Measurements from ENCODE around the gene MRPS31.

Gene MRPS31
- 6.8 to 16.2 (median 11.8) reads per million in 17 experiments for total RNA-seq

DNA sequence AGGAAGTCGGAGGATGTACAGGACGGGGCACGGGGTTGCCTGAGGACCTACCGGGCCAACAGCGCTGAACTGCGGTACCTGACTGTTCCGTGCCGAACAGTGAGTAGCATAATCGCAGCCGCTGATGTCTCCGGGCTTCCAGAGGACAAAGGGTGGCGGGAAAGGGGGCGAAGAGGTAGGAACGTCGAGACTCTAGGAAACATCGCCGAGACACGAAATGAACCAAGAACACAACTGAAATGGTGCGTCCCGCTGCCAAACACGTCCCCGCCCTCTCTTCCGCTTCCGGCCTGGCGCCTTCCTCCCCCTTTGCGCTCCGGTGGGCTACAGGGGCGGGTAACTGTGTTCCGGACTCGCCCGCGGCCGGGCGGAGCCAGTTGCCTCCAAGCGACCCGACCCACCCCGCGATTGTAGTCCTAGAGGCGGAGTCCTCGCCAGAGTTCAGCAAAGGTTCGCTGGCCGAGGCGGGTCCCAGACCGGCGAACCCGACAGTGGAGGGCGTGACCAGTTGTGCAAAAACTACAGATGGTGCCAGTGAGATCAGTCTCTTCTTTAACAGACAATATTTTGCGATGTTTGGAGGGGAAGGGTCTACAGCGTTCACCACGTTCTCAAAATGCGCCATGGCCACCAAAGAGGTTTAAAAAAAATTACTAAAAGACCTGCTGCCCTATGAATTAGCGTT lies at the start of gene MRPS31:
TSS of gene MRPS31 (minus strand) at position 257 of the 685 bp plus-strand sequence. CDS start at position 203, 54 bp downstream.
- peak; percentile 97 to 98 (median 98) for DNase-seq

DNA sequence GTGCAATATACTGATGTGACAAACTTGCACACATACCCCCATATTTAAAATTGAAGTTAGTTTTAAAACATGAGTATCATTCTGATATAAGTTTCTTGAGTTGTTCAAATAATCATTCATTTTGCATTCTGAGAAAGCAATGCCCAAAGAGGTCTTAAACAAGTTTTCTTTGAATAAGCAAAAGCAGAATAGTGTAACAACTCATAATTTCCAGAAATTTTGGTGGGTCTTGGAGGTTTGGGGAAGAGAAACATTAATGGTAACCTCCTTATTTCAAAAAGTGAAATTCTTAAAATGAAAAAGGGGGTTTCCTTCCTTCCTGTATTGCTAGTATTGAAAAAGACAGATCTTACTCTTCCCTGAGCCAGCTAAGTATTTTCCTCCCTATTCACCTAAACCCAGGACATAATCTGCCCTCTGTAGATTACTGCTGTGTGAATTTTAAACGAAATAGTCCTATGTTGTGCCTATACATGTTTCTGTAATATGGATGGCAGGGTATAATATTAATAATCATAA lies 48.9 kb upstream of the MRPS31 start:
- DNase-seq: no peak

DNA sequence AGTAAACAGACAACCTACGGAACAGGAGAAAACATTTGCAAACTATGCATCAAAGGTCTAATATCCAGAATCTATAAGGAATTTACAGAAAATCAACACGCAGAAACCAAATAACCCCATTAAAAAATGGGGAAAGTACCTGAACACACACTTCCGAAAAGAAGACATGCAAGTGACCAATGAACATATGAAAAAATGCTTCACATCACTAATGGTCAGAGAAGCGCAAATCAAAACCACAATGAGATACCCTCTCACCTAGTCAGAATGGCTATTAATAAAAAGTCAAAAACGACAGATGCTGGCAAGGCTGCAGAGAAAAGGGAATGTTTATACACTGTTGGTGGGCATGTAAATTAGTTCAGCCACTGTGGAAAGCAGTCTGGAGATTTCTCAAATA lies 47.9 kb upstream of the MRPS31 start:
- no peak for DNase-seq

DNA sequence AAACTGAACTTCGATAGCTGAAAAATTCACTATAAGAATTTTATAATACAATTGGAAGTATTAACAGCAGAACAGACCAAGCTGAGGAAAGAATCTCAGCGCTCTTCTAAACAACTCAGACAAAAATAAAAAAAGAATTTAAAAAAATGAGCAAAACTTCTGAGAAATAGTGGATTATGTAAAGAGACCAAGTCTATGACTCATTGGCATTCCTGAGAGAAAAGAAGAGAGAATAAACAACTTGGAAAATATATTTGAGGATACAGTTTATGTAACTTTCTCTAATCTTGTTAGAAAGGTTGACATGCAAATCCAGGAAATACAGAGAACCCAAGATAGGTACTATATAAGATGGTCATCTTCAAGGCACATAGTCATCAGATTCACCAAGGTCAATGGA lies 43.8 kb upstream of the MRPS31 start:
- no peak for DNase-seq

DNA sequence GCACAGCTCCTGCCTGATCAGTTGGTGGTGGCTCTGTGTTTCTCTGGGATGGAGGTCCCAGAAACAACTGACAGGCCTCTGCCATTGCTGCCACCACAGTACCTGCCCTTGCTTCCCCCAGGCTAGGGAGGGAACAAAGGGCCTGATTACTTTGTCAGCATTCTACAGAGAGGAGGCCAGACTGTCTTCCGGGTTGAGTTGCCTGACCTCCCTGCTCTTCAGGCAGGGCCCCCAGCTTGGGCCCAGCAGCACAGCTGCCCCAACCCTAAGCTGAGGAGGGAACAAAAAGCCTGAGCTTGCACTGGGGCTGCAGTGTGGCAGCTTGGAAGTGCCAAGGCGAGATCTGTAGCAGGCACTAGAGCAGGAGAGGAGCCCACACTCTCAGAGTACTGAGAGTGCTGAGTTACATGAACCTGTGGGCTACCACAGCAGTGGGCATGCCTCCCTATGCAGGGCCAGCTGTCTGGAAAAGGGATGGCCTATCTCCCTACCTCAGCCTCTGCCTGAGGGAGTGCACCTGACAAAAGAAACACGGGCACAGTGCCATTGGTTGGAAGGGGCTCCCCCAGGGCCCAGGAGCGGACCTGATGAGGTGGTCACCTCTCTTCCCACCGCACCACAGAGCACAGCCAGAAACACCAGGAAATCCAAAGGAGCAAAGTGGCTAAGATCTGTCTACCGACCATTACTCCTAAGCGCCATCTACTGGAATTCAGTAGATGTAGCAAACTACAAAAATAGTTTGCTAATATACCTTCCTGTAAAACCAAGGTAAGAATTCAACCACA lies 42.9 kb upstream of the MRPS31 start:
- peak; percentile 8 to 77 (median 50) for DNase-seq

DNA sequence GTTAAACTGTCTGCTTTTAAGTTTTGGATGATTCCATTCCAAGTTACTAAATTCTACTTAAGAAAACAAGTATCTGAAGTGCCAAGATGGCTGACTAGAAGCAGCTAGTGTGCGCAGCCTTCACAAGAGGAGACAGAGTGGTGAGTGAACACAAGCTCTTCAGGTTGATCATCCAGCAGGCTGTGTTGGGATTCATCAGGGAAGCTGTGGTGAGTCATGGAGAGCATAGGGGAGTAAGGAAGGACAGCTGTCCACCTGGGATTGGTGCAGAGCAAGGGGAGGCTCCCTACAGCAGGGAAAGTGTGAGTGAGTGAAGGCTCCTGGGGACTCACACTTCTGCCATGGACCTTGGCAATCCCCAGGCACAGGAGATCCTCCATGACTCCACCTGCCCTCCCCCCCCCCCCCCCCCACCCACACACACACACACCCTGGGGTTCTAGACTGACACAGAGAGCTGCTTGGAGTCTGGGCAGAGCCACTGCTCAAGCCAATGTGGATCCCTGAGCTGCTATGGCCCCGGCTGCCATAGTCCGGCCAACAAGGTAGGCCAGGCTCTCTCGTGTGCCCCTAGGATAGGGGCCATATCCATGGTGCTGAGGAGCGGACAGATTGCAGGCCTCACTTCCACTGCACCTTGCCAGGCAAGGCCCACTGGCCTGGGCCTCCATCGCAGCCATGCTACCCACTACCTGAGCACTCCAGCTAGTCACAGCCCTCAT lies 41.9 kb upstream of the MRPS31 start:
- no peak for DNase-seq

DNA sequence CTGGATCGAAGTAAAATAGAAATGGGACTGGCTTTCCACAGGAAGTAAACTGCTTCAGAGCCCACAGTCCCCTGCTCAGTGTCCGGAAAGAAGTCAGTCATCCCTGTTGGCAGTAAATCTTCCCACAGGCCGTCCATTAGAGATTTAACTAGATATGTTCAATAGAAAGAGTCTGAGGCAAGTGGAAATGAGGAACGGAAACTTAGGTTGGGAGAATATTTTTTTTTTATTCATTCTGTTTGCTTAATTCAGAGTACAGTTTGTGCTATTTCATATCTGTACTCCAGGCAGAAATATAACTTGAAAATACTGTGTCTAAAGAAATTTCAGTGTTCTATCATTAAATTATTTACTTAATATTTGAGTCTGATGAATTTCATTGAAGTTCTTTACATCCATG lies 41.1 kb upstream of the MRPS31 start:
- peak; percentile 25 to 49 (median 36) for DNase-seq

DNA sequence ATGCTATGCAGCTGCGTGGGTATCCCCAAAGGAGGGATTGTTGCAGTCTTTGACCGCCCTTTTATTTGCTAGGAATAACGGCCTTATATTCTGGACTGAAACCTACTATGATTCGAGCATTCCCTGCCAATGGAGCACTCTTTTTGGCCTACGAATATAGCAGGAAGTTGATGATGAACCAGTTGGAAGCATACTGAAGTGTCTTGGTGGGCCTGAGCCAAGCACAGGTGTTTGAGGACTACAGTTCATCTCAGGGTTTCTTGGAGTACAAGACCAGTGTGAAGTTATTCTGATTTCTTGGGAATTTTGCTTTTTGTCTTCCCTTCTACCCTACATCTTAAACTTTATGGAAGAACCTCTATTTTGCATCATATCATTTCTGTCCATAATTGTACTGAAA lies 38.5 kb upstream of the MRPS31 start:
- DNase-seq: no peak

DNA sequence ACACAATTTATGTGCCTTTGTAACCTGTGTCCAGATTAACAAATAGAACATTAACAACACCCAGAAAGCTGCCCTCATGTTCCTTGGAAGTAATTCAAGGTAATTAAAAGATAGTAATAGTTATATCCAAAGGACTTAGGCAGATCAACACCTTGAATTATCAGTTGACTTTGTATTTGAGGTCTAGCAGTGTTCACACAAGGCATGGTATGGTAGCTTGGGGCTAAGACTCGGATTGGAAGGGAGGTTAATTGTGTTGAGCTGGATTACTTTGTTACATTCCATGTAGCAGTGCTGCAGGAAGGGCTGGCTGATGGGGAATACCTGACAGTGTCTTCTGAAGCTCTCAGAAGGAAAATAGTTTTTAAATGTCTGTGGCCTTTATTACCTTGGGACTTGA lies 35.3 kb upstream of the MRPS31 start:
- DNase-seq: no peak

DNA sequence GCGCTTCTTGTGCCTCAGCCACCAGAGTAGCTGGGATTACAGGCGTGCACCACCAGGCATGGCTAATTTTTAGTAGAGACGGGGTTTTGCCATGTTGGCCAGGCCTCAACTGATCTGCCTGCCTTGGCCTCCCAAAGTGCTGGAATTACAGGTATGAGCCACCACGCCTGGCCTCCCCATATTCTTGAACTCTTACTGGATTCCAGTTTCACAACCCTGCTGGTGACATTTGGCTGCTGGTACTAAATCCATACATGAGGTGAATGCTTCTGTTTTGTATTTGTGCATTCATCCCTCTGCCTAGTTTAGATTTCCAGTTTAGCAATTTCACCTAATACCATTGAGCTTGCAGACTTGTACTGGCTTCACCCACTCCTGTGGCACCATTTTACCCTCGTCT lies 32.3 kb upstream of the MRPS31 start:
- no peak for DNase-seq

DNA sequence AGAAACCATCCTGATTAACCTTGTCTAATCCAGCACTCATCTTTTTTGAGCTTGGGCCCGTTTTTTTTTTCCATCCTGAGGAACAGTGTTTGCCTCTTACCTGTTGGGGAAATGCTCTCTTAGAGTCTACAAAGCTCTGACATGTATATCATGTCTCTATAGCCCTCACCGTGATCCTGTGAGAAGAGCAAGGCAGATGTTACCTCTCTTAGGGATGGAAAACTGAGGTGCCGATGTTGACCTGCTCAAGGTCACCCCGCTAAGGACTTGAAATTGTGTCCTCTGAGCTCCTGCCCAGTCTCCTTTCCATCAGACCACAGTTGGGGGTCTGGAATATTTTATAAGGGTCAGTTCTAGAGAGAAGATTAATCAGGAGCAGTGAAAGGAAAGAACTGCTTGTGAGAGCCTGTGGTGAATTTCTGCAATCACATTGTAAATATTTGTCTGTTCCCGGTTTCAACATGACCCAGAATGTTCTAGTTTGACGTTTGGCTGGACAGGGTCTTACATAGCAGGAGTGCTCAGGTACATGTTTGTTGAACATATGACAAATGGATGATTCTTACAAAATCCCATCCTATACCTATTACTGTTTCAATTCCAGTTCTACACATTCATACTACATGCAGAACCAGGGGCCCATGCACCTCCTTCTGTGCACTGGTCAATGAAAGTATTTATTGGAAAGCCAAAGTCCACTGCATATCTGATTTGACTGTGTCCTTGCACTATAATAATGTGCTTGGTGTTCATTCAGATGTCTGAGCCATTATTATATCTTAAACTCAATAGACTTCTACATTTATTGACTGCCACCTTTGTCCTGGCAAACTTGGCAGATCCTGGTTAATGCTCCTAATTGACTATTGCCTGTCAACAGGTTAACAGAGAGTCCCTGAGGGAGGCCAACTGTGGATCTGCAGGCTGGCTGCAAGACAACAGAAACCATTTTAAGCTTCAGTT lies 30.5 kb upstream of the MRPS31 start:
- no peak for DNase-seq

DNA sequence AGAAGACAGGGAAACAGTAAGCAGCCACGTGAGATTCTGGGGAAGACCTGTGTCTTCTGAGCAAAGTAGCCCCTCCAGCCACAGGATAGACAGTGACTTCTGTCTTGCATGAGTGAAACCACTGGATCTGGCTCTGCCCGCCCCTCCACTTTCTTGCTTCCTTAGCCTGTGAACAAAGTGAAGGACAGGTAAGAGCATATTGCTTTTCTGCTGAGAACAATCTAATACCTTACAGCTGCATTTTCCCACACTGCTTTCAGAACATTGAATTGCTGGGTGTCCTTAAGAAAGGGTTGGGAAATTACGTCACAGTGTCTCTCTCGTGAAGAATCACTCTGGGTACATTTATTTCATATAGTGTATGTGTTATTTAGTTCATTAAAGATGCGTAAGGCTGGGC lies 29.6 kb upstream of the MRPS31 start:
- no peak for DNase-seq

DNA sequence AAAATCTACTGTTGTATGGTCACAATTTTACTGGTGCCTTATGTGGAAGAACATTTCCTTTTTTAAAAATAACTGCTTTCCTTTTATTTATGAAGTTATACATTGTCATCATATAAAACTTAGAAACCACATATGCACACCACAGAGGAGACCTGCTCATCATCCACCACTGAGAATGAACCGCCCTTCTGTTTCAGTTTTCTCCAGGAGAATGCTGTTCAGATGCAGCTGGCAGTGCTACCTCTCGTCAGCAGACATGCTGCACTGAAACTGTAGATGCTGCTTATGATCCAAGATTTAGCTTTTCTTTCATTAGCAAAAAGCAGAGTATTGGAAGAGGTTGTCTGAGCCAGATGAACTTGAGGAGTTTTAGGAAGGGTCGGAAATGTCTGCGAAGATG lies 28.5 kb upstream of the MRPS31 start:
- no peak for DNase-seq

DNA sequence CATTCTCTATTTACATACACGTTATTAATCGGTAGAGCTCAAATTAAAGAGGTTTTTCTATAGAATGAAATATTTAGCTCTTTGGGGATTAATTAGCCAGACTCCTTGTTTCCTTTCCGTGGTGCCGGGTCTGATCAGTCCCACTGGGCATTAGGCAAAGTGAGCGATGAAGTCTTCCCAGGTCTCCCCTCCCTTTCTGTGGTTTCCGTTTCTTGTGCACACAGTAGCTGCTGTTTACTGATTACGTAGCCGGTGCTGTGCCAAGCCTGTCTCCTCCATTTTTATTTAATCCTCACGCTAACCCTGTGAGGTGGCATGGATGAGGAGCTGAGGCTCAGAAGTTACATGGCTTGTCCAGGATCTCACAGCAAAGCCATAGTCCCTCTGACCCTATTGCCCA lies 27.4 kb upstream of the MRPS31 start:
- peak in 1 of 4 experiments; percentile 12 for DNase-seq

DNA sequence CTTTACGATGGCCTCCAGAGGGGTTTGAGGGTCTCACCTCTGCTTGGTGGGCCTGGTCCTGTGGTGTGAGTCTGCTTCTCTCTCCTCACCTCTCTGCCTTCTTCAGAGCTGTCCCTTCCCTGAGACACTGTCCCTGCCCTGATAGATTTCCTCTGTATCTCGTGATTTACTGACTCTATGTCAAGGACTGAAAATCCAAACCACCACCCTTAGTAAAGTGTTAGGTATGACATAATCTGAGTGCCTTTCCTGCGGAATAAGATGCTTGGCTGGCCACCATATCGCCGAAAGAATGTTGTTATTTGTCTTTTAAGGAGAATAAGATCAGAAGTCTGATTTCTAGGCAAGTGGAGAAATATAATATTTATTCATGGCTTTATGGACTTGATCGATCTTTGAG lies 25.7 kb upstream of the MRPS31 start:
- no peak for DNase-seq

DNA sequence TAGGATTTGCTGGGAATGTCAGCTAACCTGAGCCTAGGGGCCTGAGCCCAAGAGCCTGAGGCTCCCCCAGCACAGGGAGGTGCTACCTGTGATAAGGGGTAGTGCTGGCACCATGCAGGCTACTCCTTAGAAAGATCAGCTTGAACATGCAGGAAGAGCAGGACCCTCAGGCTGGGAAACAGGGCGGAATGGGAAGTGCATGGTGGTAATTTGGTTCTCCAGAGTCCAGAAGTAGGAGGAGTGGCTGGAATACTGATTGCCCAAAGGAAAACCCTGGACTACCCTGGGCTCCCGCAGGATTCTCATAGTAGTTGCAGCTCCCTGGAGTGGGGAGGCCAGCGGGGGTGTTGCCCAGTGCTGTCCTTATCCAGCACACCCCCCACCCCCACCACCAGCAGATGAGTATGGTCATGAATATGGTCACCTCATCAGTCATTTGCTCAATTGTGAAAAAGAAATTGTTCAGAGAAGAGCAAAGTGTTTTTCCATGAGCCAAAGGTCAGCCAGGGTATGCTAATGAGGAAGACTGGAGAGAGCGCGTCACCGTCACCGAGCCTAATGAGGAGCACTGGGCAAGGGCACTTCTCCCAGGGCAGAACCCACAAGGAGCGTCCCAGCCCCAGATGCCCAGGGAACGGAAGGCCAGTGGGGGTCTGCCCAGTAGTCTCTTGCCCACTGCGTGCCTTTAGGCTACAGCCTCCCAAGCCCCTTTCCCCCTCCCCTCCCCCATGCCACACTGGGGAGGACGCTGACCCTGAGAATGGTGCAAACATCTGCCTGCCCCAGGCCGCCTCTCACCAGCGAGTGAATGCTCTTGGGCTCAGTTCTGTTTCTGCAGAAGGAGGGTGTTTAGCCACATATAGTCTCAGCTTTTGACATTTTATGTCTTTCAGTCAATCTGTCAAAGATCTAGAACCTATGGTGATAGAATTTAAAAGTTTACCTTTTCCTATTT lies 23.7 kb upstream of the MRPS31 start:
- DNase-seq: no peak

DNA sequence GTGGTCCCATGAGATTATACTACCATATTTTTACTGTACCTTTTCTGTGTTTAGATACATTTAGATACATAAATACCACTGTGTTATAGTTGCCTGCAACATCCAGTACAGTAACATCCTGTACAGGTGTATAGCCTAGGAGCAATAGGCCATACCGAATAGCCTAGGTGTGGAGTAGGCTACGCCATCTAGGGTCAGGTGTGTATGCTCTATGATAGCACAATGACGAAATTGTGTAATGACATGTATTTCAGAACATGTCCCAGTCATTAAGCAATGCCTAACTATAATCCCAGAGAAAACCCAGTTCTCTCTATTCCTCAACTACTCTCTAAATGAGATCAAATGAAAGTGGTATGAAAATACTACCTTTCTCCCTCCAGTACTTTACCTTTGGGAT lies 22.3 kb upstream of the MRPS31 start:
- DNase-seq: no peak

DNA sequence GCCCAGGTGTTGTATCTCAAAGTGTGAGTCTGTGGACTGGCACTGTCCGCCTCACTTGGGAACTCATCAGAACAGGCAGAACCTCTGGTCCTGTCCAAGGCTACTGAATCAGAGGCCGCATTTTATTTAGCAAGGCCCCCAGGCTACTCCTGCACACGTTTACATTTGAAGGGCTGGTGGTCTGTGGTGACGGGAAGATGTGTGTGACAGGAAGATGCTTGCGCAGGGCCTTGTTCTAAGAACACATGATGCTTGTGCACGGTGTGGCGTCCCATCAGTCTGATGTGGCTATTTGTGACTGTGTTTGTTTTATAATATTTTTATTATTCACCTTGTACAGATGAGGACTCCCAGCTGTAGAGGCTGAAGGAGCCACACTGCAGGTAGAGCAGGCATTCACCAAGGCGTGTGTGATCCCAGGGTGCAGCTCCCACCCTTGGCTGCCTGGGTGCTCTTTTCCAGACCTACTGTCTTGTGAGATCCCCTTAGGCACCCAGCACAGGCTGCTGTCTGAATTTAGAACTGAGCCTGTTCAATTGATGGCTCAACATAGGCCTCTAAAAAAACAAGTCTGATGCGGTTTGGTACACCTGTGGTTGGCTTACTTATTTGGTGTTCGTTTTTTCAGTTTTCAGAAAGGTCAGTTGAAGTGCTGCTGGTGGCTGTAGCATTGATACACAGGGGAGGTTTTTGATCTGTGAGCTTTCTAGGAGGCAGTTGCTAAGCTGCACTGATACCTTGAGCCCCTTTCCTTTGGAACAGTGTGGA lies 21.5 kb upstream of the MRPS31 start:
- DNase-seq: no peak

DNA sequence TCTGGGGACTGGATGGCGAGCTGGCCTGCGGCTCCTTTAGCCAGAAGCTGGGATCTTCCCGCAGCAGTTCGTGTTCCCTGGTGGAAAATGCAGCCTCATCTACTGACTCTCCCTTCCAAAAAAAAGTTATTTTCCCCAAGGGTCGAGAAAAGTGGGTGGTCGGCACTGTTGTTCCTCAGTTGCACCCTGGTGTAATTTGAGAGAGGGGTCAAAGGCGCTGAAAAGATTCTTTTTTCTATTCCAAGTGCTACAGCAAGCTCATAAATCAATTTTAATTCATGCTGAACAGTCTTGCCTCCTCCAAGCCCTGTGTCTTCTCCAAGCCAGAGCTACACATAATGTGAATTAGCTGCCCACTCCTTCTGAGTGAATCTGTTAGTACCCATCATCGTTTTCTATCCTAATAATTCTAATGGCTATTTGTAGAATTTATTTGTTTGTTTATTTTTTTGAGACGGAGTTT lies 19.2 kb upstream of the MRPS31 start:
- no peak for DNase-seq
